IMR-90 (cell line): Measurements from ENCODE around the gene LRFN2. TPM values are rescaled to one million over a fixed set of nuclear protein-coding genes. Genes with fewer than 3 reads are reported as not detected.

Experiments
- ATAC-seq: fragments of 200-7000 bp; cut with Tn5 transposase; 2 replicates; pipeline ENCODE4 v1.9.1; 2020; ENCODE audit warnings: low read depth, mild to moderate bottlenecking, moderate library complexity
- BruUV-seq: library from RNA; stranded (reverse); fragments of 400-500 nt; replicated peaks from 2 replicates; lab custom pipeline; 2021; lab: Mats Ljungman, UMichigan
- CTCF ChIA-PET: fragments of 300-600 bp; formaldehyde crosslinking; extraction: SDS; loops from one replicate; lab custom pipeline; 2021; ENCODE audit warnings: antibody characterized with exemption; lab: Yijun Ruan, JAX
- POLR2A ChIA-PET: fragments of 300-600 bp; sonication (Branson Sonifier 250); formaldehyde crosslinking; loops from one replicate; lab custom pipeline; 2022; ENCODE audit warnings: antibody characterized with exemption; ENCODE audit not compliant: unreplicated experiment; lab: Charles Lee
- DNase-seq: peaks from one replicate; pipeline ENCODE4 v3.0.0; 2013
- H2AFZ ChIP-seq: replicated peaks from 2 replicates; pipeline ENCODE3; 2013; ENCODE audit warnings: low read length, mild to moderate bottlenecking; ENCODE audit not compliant: poor library complexity
- H2AK5ac ChIP-seq: 2 replicates; pipeline ENCODE4 v1.6.1; 2013; ENCODE audit warnings: low read depth, low read length, inconsistent platforms
- H2AK9ac ChIP-seq: replicated peaks from 2 replicates; pipeline ENCODE3; 2013; ENCODE audit warnings: mild to moderate bottlenecking, low read depth, low read length, moderate library complexity; ENCODE audit not compliant: poor library complexity
- H2BK120ac ChIP-seq: 2 replicates; pipeline ENCODE4 v1.6.1; 2013; ENCODE audit warnings: low read depth, low read length, inconsistent platforms
- H2BK15ac ChIP-seq: 3 replicates; pipeline ENCODE4 v1.6.1; 2013; ENCODE audit warnings: low read depth, low read length, inconsistent platforms
- H2BK20ac ChIP-seq: 2 replicates; pipeline ENCODE4 v1.6.1; 2013; ENCODE audit warnings: low read depth, mild to moderate bottlenecking, inconsistent platforms, low read length, moderate library complexity
- H2BK5ac ChIP-seq: 2 replicates; pipeline ENCODE4 v1.6.1; 2013; ENCODE audit warnings: mild to moderate bottlenecking, low read depth, low read length, inconsistent platforms; ENCODE audit not compliant: poor library complexity, severe bottlenecking
- H3K14ac ChIP-seq: replicated peaks from 2 replicates; pipeline ENCODE4 v1.6.1; 2013; ENCODE audit warnings: low read depth, low read length, inconsistent platforms
- H3K18ac ChIP-seq: 2 replicates; pipeline ENCODE4 v1.6.1; 2013; ENCODE audit warnings: low read depth, low read length, control low read depth
- H3K23ac ChIP-seq: 2 replicates; pipeline ENCODE4 v1.6.1; 2013; ENCODE audit warnings: low read depth, low read length, inconsistent platforms
- H3K27ac ChIP-seq: 2 replicates; pipeline ENCODE4 v1.5.1; 2013; ENCODE audit warnings: mild to moderate bottlenecking, control low read depth, low read length; ENCODE audit not compliant: insufficient read depth
- H3K27me3 ChIP-seq: 2 replicates; pipeline ENCODE4 v1.6.1; 2013; ENCODE audit warnings: low read length; ENCODE audit not compliant: control insufficient read depth, insufficient read depth
- H3K36me3 ChIP-seq: 2 replicates; pipeline ENCODE4 v1.6.1; 2013; ENCODE audit warnings: low read length, mixed read lengths; ENCODE audit not compliant: control insufficient read depth, insufficient read depth
- H3K4ac ChIP-seq: 2 replicates; pipeline ENCODE4 v1.6.1; 2013; ENCODE audit warnings: low read depth, low read length, inconsistent platforms
- H3K4me1 ChIP-seq: 2 replicates; pipeline ENCODE4 v1.6.1; 2013; ENCODE audit warnings: low read length, mixed read lengths; ENCODE audit not compliant: control insufficient read depth, insufficient read depth
- H3K4me2 ChIP-seq: 2 replicates; pipeline ENCODE4 v1.6.1; 2013; ENCODE audit warnings: low read depth, mild to moderate bottlenecking, control low read depth, low read length, moderate library complexity
- H3K4me3 ChIP-seq: 2 replicates; pipeline ENCODE4 v1.5.1; 2013; ENCODE audit warnings: low read depth, mild to moderate bottlenecking, control low read depth, low read length, moderate library complexity; ENCODE audit not compliant: insufficient read depth
- H3K56ac ChIP-seq: 2 replicates; pipeline ENCODE4 v1.6.1; 2013; ENCODE audit warnings: low read length, inconsistent platforms; ENCODE audit not compliant: insufficient read depth; ENCODE audit errors: extremely low read depth
- H3K79me1 ChIP-seq, 2 experiments: 2 replicates each; pipeline ENCODE4 v1.6.1; 2013; ENCODE audit warnings: low read length in 2 of 2, inconsistent platforms in 1 of 2, low read depth in 1 of 2
- H3K9ac ChIP-seq: 2 replicates; pipeline ENCODE4 v1.6.1; 2013; ENCODE audit warnings: low read depth, low read length, control low read depth
- H3K9me1 ChIP-seq: 2 replicates; pipeline ENCODE4 v1.6.1; 2013; ENCODE audit warnings: low read length, inconsistent platforms; ENCODE audit not compliant: insufficient read depth
- H3K9me3 ChIP-seq: 2 replicates; pipeline ENCODE4 v1.6.1; 2013; ENCODE audit warnings: low read length; ENCODE audit not compliant: control insufficient read depth, insufficient read depth
- H4K20me1 ChIP-seq: 2 replicates; pipeline ENCODE4 v1.6.1; 2013; ENCODE audit warnings: low read length, inconsistent platforms; ENCODE audit not compliant: insufficient read depth
- H4K5ac ChIP-seq: 2 replicates; pipeline ENCODE4 v1.6.1; 2013; ENCODE audit warnings: mild to moderate bottlenecking, low read depth, low read length, control low read depth
- H4K8ac ChIP-seq, 2 experiments: 2 replicates each; pipeline ENCODE4 v1.6.1; 2013; ENCODE audit warnings: low read depth in 2 of 2, low read length in 2 of 2, control low read depth in 1 of 2, inconsistent platforms in 1 of 2
- H4K91ac ChIP-seq: 2 replicates; pipeline ENCODE4 v1.6.1; 2013; ENCODE audit warnings: low read depth, low read length, inconsistent platforms; ENCODE audit not compliant: insufficient read depth
- BHLHE40 ChIP-seq: fragments of 150-350 bp; IDR thresholded peaks from 2 replicates; pipeline ENCODE4 v1.6.1; 2016; ENCODE audit warnings: mild to moderate bottlenecking, low read depth, low read length
- CEBPB ChIP-seq: IDR thresholded peaks from 2 replicates; pipeline ENCODE4 v1.6.1; 2012; ENCODE audit warnings: low read depth, low read length, improper control_type of control experiment
- CHD1 ChIP-seq: IDR thresholded peaks from 2 replicates; pipeline ENCODE4 v1.6.1; 2012; ENCODE audit warnings: low read depth, low read length, improper control_type of control experiment
- FOS ChIP-seq: fragments of 150-350 bp; IDR thresholded peaks from 2 replicates; pipeline ENCODE4 v1.6.1; 2016; ENCODE audit warnings: low read depth, low read length
- MAFK ChIP-seq: IDR thresholded peaks from 2 replicates; pipeline ENCODE4 v1.6.1; 2012; ENCODE audit warnings: low read depth, low read length, improper control_type of control experiment
- MAZ ChIP-seq: IDR thresholded peaks from 2 replicates; pipeline ENCODE4 v1.6.1; 2012; ENCODE audit warnings: low read depth, mild to moderate bottlenecking, low read length, improper control_type of control experiment, moderate library complexity, borderline replicate concordance
- MXI1 ChIP-seq: IDR thresholded peaks from 2 replicates; pipeline ENCODE4 v1.6.1; 2012; ENCODE audit warnings: low read depth, mild to moderate bottlenecking, low read length, moderate library complexity, borderline replicate concordance
- NFE2L2 ChIP-seq: fragments of 150-350 bp; IDR thresholded peaks from 2 replicates; pipeline ENCODE4 v1.6.1; 2016; ENCODE audit warnings: low read depth, mild to moderate bottlenecking, low read length
- POLR2A ChIP-seq: IDR thresholded peaks from 2 replicates; pipeline ENCODE4 v1.6.1; 2012; ENCODE audit warnings: mild to moderate bottlenecking, low read depth, low read length
- RAD21 ChIP-seq: IDR thresholded peaks from 2 replicates; pipeline ENCODE4 v1.6.1; 2012; ENCODE audit warnings: low read length, improper control_type of control experiment
- RCOR1 ChIP-seq: IDR thresholded peaks from 2 replicates; pipeline ENCODE4 v1.6.1; 2012; ENCODE audit warnings: mild to moderate bottlenecking, low read length, improper control_type of control experiment; ENCODE audit not compliant: insufficient replicate concordance
- SMC3 ChIP-seq: fragments of 150-350 bp; IDR thresholded peaks from 2 replicates; pipeline ENCODE4 v1.6.1; 2016; ENCODE audit warnings: low read depth, mild to moderate bottlenecking, antibody characterized with exemption, low read length, moderate library complexity
- WGBS, 2 experiments: methylation state at CpG; one replicate each; pipeline versions ENCODE4 v1.1.5 to v1.1.7; 2013; ENCODE audit warnings: missing lambda C conversion rate in 2 of 2; ENCODE audit not compliant: insufficient read length in 1 of 2; ENCODE audit errors: extremely low coverage in 2 of 2; 5-methylcytosine and 5-hydroxymethylcytosine counted together
- dilution Hi-C: fragments of 300-500 bp; cut with HindIII; formaldehyde crosslinking; loops from one replicate; pipeline ENCODE4 v1.14.3; 2018; ENCODE audit warnings: low sequenced_read_pairs; ENCODE audit not compliant: unreplicated experiment
- in situ Hi-C: fragments of 300-500 bp; cut with MboI; formaldehyde crosslinking; loops from 3 replicates; pipeline ENCODE4 v1.14.3; 2019; ENCODE audit warnings: low sequenced_read_pairs, inconsistent platforms, mixed read lengths
- intact Hi-C: fragments of 100-400 bp; cut with micrococcal nuclease; formaldehyde crosslinking; loops from 2 replicates; pipeline ENCODE4 v1.10.0; 2022
- polyA plus RNA-seq, 3 experiments: library from polyadenylated mRNA; depleted of rRNA; stranded (reverse); fragments of >200 nt; gene quantifications; 2 replicates each; pipeline ENCODE4 v1.2.3, GENCODE V29; 2012; ENCODE audit warnings: low replicate concordance in 1 of 3
- total RNA-seq: library from RNA; depleted of rRNA; stranded (reverse); fragments of >200 nt; gene quantifications from 2 replicates; pipeline ENCODE4 v1.2.3, GENCODE V29; 2012
- TF ChIP-seq, protein P1 (sequence below): fragments of 150-350 bp; IDR thresholded peaks from 2 replicates; pipeline ENCODE4 v1.6.1; 2017; ENCODE audit warnings: mild to moderate bottlenecking, antibody characterized with exemption, low read length, low read depth
- TF ChIP-seq, protein P2 (sequence below): fragments of 150-350 bp; IDR thresholded peaks from 2 replicates; pipeline ENCODE4 v1.6.1; 2016; ENCODE audit warnings: low read depth, mild to moderate bottlenecking, low read length, moderate library complexity, borderline replicate concordance
- TF ChIP-seq, protein P3 (sequence below): conservative IDR thresholded peaks from 2 replicates; pipeline ENCODE4 v1.5.1; 2012; ENCODE audit warnings: mild to moderate bottlenecking, low read depth, low read length, improper control_type of control experiment

The LRFN2 gene
- total and polyA plus RNA-seq, 2 of the 4 experiments (the other 2 are of a cell fraction), result not detected

DNA sequence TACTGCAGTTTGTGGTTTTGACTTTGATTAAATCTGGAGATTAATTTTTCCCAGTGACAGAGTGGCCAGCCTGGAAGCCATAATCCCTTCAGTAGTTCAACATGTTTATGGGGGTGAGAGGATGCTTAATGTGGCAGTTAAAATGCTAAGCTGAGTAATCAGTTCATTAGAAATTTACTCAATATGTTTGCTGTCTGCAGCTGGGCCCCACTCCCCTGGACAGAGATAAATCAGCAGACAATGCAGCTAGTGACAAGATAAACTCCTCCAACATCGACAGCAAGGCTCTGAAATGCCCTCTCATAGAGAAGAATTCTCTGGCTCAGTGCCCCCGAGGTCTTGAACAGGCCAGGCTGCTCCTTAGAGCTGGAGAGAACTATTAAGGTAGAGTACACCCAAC is 101.9 kb downstream of the LRFN2 start:
- no peak overlapping the region for H3K4me2 ChIP-seq
- no peak overlapping the region for H2BK15ac ChIP-seq
- TF ChIP-seq RCOR1 (no peak), MAZ (no peak), CEBPB (no peak), SMC3 (no peak), BHLHE40 (no peak), MAFK (no peak), RAD21 (no peak), POLR2A (no peak), CHD1 (no peak), NFE2L2 (no peak), FOS (no peak), MXI1 (no peak)
- TF ChIP-seq, protein P1, sequence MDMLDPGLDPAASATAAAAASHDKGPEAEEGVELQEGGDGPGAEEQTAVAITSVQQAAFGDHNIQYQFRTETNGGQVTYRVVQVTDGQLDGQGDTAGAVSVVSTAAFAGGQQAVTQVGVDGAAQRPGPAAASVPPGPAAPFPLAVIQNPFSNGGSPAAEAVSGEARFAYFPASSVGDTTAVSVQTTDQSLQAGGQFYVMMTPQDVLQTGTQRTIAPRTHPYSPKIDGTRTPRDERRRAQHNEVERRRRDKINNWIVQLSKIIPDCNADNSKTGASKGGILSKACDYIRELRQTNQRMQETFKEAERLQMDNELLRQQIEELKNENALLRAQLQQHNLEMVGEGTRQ, result no peak
- TF ChIP-seq, protein P2, sequence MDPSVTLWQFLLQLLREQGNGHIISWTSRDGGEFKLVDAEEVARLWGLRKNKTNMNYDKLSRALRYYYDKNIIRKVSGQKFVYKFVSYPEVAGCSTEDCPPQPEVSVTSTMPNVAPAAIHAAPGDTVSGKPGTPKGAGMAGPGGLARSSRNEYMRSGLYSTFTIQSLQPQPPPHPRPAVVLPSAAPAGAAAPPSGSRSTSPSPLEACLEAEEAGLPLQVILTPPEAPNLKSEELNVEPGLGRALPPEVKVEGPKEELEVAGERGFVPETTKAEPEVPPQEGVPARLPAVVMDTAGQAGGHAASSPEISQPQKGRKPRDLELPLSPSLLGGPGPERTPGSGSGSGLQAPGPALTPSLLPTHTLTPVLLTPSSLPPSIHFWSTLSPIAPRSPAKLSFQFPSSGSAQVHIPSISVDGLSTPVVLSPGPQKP, result no peak
- TF ChIP-seq, protein P3, sequence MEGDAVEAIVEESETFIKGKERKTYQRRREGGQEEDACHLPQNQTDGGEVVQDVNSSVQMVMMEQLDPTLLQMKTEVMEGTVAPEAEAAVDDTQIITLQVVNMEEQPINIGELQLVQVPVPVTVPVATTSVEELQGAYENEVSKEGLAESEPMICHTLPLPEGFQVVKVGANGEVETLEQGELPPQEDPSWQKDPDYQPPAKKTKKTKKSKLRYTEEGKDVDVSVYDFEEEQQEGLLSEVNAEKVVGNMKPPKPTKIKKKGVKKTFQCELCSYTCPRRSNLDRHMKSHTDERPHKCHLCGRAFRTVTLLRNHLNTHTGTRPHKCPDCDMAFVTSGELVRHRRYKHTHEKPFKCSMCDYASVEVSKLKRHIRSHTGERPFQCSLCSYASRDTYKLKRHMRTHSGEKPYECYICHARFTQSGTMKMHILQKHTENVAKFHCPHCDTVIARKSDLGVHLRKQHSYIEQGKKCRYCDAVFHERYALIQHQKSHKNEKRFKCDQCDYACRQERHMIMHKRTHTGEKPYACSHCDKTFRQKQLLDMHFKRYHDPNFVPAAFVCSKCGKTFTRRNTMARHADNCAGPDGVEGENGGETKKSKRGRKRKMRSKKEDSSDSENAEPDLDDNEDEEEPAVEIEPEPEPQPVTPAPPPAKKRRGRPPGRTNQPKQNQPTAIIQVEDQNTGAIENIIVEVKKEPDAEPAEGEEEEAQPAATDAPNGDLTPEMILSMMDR, result no peak
- no peak overlapping the region for H3K4me3 ChIP-seq
- dilution Hi-C loops (no loop called here), in situ Hi-C loops (no loop called here), intact Hi-C loops (no loop called here)
- no peak overlapping the region for H3K27ac ChIP-seq
- no peak for DNase-seq
- no peak overlapping the region for H4K8ac ChIP-seq
- no peak overlapping the region for H2BK5ac ChIP-seq
- H2BK120ac ChIP-seq, result no peak overlapping the region
- no peak overlapping the region for H2AK5ac ChIP-seq
- H3K18ac ChIP-seq, result no peak overlapping the region
- H4K5ac ChIP-seq, result no peak overlapping the region
- H3K4ac ChIP-seq, result no peak overlapping the region
- H2AK9ac ChIP-seq, result no peak overlapping the region
- POLR2A ChIA-PET, result no interaction called here
- H2AFZ ChIP-seq, result no peak overlapping the region
- no CpG with 5 or more reads among the region's 2 CpGs for WGBS, 2 experiments
- H3K9me3 ChIP-seq, result no peaks in the 10 kb centered on the region
- H3K23ac ChIP-seq, result no peak overlapping the region
- no peak overlapping the region for H4K91ac ChIP-seq
- H3K4me1 ChIP-seq, result no peaks in the 10 kb centered on the region
- H4K20me1 ChIP-seq, result no peaks in the 10 kb centered on the region
- no peak overlapping the region for H3K56ac ChIP-seq
- BruUV-seq, result no TSS peak
- no peaks in the 10 kb centered on the region for H3K27me3 ChIP-seq
- CTCF ChIA-PET, result no interaction called here
- H2BK20ac ChIP-seq, result no peak overlapping the region
- H3K79me1 ChIP-seq, result no peaks in the 10 kb centered on the region
- H3K9ac ChIP-seq, result no peak overlapping the region
- ATAC-seq, result no peak
- H3K14ac ChIP-seq, result no peak overlapping the region
- H3K9me1 ChIP-seq, result no peaks in the 10 kb centered on the region
- no peaks in the 10 kb centered on the region for H3K36me3 ChIP-seq
